Natural killer cell (primary cell): ENCODE measurements around the gene HRH4. TPM values are rescaled to one million over a fixed set of nuclear protein-coding genes. Genes with fewer than 3 reads are reported as not detected.
A peak's percentile ranks its signal among the peaks of the same experiment; 100 is the strongest.

Source experiments
- ATAC-seq, 3 donors: fragments of 150-1000 bp in 2 of 3; fragments of 200-7000 bp in 1 of 3; cut with Tn5 transposase; 1 replicate in 1 of 3; 2 replicates in 2 of 3; pipeline ENCODE4 v1.10.0; 2021; ENCODE audit warnings: mild to moderate bottlenecking in 2 of 3, moderate library complexity in 2 of 3
- DNase-seq, 2 donors: peaks; one replicate each; pipeline versions ENCODE4 v3.0.0 to v3.0.0-alpha.2; 2013 to 2021; ENCODE audit warnings: mixed read lengths in 1 of 2
- H3K27ac ChIP-seq: one replicate; pipeline ENCODE4 v1.5.1; 2013; ENCODE audit warnings: mild to moderate bottlenecking, low read length
- H3K27me3 ChIP-seq: one replicate; pipeline ENCODE4 v1.6.1; 2013; ENCODE audit warnings: low read length; ENCODE audit not compliant: control insufficient read depth, insufficient read depth
- H3K36me3 ChIP-seq: one replicate; pipeline ENCODE4 v1.6.1; 2013; ENCODE audit warnings: low read length; ENCODE audit not compliant: control insufficient read depth, insufficient read depth
- H3K4me1 ChIP-seq: one replicate; pipeline ENCODE4 v1.6.1; 2013; ENCODE audit warnings: low read length; ENCODE audit not compliant: control insufficient read depth, insufficient read depth
- H3K4me3 ChIP-seq: one replicate; pipeline ENCODE4 v1.5.1; 2013; ENCODE audit warnings: low read length
- H3K9me3 ChIP-seq: one replicate; pipeline ENCODE4 v1.6.1; 2013; ENCODE audit warnings: low read length; ENCODE audit not compliant: control insufficient read depth, insufficient read depth
- H3K27ac Mint-ChIP-seq, 2 donors: one replicate each; pipeline ENCODE4 v1.8.0; 2022; ENCODE audit warnings: mild to moderate bottlenecking in 2 of 2, mixed read lengths in 2 of 2, moderate library complexity in 1 of 2
- H3K27me3 Mint-ChIP-seq, 2 donors: one replicate each; pipeline ENCODE4 v1.8.0; 2022; ENCODE audit warnings: low read depth in 2 of 2, mixed read lengths in 2 of 2
- H3K36me3 Mint-ChIP-seq: one replicate; pipeline ENCODE4 v1.8.0; 2022; ENCODE audit warnings: mixed read lengths
- H3K4me1 Mint-ChIP-seq, 2 donors: one replicate each; pipeline ENCODE4 v1.8.0; 2022; ENCODE audit warnings: mixed read lengths in 2 of 2
- H3K4me3 Mint-ChIP-seq: one replicate; pipeline ENCODE4 v1.8.0; 2022; ENCODE audit warnings: mild to moderate bottlenecking, moderate library complexity, mixed read lengths
- H3K9me3 Mint-ChIP-seq, 2 donors: one replicate each; pipeline ENCODE4 v1.8.0; 2022; ENCODE audit warnings: mixed read lengths in 2 of 2
- WGBS: methylation state at CpG from one replicate; pipeline ENCODE4 v1.1.7; 2013; ENCODE audit warnings: missing lambda C conversion rate; ENCODE audit not compliant: insufficient coverage; 5-methylcytosine and 5-hydroxymethylcytosine counted together
- intact Hi-C: fragments of 100-400 bp; cut with micrococcal nuclease; formaldehyde crosslinking; loops from one replicate; pipeline ENCODE4 v1.14.2; 2022
- total RNA-seq, 4 donors: library from RNA; stranded (reverse); fragments of 120-200 nt in 1 of 4; gene quantifications; one replicate each; pipeline versions ENCODE4 v1.2.3 to v1.2.4, GENCODE V29; 2013 to 2022
- TF ChIP-seq, protein P1 (sequence below): fragments of 200-600 bp; IDR thresholded peaks from one replicate; pipeline ENCODE4 v1.8.0; 2022; ENCODE audit warnings: antibody characterized with exemption

The HRH4 gene, protein sequence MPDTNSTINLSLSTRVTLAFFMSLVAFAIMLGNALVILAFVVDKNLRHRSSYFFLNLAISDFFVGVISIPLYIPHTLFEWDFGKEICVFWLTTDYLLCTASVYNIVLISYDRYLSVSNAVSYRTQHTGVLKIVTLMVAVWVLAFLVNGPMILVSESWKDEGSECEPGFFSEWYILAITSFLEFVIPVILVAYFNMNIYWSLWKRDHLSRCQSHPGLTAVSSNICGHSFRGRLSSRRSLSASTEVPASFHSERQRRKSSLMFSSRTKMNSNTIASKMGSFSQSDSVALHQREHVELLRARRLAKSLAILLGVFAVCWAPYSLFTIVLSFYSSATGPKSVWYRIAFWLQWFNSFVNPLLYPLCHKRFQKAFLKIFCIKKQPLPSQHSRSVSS
- 10 to 100 TPM in 1 of 3 donors, under 1 TPM in 1, not detected in 1; 0.23 to 13.9 TPM for total RNA-seq
- total RNA-seq (2013), result 0.05 TPM

DNA sequence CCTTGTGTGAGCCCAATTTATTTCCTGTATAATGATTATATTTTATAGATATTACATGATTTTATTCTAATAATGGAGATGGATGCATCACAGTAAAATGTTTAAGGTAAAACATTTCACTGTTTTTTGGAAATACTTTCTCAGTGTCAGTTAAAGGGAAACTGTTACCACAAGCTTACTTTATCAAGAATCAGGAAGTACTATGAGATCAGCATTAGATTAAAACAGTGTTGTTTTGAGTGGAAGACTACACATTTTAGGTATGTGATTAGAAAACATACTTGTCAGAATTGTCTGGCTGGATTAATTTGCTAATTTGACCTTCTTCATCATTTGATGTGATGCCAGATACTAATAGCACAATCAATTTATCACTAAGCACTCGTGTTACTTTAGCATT is at the start of gene HRH4:
Gene HRH4, plus strand, starts transcription at position 250 of the 400 bp plus-strand sequence. Its CDS starts 92 bp downstream, at position 342.
- DNase-seq (no peak), ATAC-seq (peak in 1 of 3 donors; percentile 53)
- TF ChIP-seq, protein P1, sequence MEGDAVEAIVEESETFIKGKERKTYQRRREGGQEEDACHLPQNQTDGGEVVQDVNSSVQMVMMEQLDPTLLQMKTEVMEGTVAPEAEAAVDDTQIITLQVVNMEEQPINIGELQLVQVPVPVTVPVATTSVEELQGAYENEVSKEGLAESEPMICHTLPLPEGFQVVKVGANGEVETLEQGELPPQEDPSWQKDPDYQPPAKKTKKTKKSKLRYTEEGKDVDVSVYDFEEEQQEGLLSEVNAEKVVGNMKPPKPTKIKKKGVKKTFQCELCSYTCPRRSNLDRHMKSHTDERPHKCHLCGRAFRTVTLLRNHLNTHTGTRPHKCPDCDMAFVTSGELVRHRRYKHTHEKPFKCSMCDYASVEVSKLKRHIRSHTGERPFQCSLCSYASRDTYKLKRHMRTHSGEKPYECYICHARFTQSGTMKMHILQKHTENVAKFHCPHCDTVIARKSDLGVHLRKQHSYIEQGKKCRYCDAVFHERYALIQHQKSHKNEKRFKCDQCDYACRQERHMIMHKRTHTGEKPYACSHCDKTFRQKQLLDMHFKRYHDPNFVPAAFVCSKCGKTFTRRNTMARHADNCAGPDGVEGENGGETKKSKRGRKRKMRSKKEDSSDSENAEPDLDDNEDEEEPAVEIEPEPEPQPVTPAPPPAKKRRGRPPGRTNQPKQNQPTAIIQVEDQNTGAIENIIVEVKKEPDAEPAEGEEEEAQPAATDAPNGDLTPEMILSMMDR, result no peak
- H3K9me3 Mint-ChIP-seq, result no peaks in the 10 kb centered on the region
- H3K27ac ChIP-seq, result no peak within 1 kb of the TSS
- H3K36me3 Mint-ChIP-seq, result no peaks in the 10 kb centered on the region
- H3K4me3 ChIP-seq, result no peak within 1 kb of the TSS
- H3K27ac Mint-ChIP-seq, result no peak within 1 kb of the TSS
- no peaks in the 10 kb centered on the region for H3K4me1 Mint-ChIP-seq
- H3K4me3 Mint-ChIP-seq, result no peak within 1 kb of the TSS
- no peaks in the 10 kb centered on the region for H3K36me3 ChIP-seq
- peaks cover 0 to 9% of the 10 kb centered on the region in 2 donors for H3K27me3 Mint-ChIP-seq
- no peaks in the 10 kb centered on the region for H3K4me1 ChIP-seq
- no CpG with 5 or more reads among the region's 1 CpG for WGBS
- intact Hi-C loops, result no loop called here
- H3K9me3 ChIP-seq, result no peaks in the 10 kb centered on the region
- no peaks in the 10 kb centered on the region for H3K27me3 ChIP-seq

DNA sequence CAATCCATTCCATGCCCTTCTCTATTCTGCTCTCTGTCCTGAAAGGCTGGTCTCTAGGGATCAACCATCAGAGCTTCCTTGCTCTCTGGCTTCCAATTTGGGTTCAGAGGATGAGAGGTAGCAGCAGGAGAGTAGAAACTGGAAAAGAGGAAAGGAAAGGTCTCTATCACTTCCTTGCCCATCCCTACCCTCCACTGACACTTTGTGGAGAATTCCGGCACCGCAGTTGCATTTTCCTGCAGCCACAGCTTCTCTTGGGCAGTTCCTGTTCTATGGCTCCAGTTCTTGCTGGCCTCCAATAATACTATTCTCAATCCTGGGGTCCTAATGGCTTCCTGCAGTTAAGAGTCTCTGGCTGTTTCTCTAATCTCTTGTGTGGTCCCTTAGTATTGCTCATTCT is 47.3 kb upstream of the HRH4 start:
- TF ChIP-seq, protein P1, result no peak
- no peak overlapping the region for H3K27ac Mint-ChIP-seq
- ATAC-seq (no peak), DNase-seq (no peak)
- Histone ChIP-seq H3K27me3 (peaks cover 4% of the 10 kb centered on the region), H3K4me3 (no peak overlapping the region), H3K36me3 (no peaks in the 10 kb centered on the region), H3K9me3 (no peaks in the 10 kb centered on the region), H3K4me1 (no peaks in the 10 kb centered on the region), H3K27ac (no peak overlapping the region)
- WGBS, result 100% methylated on average over 2 of the region's 2 CpGs
- intact Hi-C loops, result no loop called here
- no peak overlapping the region for H3K4me3 Mint-ChIP-seq
- H3K27me3 Mint-ChIP-seq, result peaks cover 32 to 35% of the 10 kb centered on the region in 2 donors
- no peaks in the 10 kb centered on the region for H3K9me3 Mint-ChIP-seq
- H3K4me1 Mint-ChIP-seq, result no peaks in the 10 kb centered on the region
- no peaks in the 10 kb centered on the region for H3K36me3 Mint-ChIP-seq

DNA sequence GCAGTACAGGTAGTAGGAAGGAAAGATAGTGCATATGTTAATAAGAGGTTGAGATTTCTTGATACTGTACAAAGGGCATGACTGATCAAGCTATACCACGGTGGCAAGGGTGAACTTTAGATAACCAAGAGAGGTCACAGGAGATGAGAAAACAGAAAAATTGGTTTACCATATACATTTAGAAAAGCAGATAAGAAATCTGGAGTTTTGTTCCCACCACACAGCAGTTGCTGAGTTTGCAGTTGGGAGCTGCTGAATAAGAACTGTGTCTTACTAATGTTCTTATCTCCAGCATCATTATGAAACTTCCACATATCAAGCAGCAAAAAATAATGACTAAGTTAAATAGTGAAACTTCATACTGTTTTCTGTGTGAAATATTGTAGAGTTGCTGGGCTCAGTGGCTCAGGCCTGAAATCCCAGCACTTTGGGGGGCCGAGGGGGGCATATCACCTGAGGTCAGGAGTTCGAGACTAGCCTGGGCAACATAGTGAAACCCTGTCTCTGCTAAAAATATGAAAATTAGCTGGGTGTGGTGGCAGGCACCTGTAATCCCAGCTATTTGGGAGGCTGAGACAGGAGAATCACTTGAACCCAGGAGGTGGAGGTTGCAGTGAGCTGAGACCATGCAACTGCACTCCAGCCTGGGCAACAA is 46.0 kb upstream of the HRH4 start:
- H3K4me3 ChIP-seq, result no peak overlapping the region
- no peaks in the 10 kb centered on the region for H3K4me1 ChIP-seq
- Mint-ChIP-seq H3K27ac (no peak overlapping the region), H3K4me1 (no peaks in the 10 kb centered on the region), H3K27me3 (peaks cover 29 to 31% of the 10 kb centered on the region in 2 donors), H3K4me3 (no peak overlapping the region), H3K9me3 (no peaks in the 10 kb centered on the region), H3K36me3 (no peaks in the 10 kb centered on the region)
- intact Hi-C loops, result no loop called here
- H3K9me3 ChIP-seq, result no peaks in the 10 kb centered on the region
- TF ChIP-seq, protein P1, result no peak
- peaks cover 4% of the 10 kb centered on the region for H3K27me3 ChIP-seq
- ATAC-seq (peak in 1 of 3 donors; percentile 35), DNase-seq (no peak)
- no peaks in the 10 kb centered on the region for H3K36me3 ChIP-seq
- WGBS, result 80% methylated on average over 2 of the region's 3 CpGs
- H3K27ac ChIP-seq, result no peak overlapping the region
